HCT116 (cell line): ENCODE results near the gene CAPG. TPM values are rescaled to one million over a fixed set of nuclear protein-coding genes. Genes with fewer than 3 reads are reported as not detected.

Source experiments
- ATAC-seq: fragments of 200-7000 bp; cut with Tn5 transposase; 2 replicates; pipeline ENCODE4 v1.9.1; 2020; ENCODE audit warnings: mild to moderate bottlenecking, moderate library complexity
- BruUV-seq: library from RNA; stranded (reverse); fragments of 400-500 nt; replicated peaks from 2 replicates; lab custom pipeline; 2021; lab: Mats Ljungman, UMichigan
- CTCF ChIA-PET: fragments of 300-600 bp; sonication (Branson Sonifier 250); formaldehyde crosslinking; loops from one replicate; lab custom pipeline; 2021; ENCODE audit warnings: antibody characterized with exemption; lab: Charles Lee
- POLR2A ChIA-PET: fragments of 300-600, 350-600 bp; sonication (Branson Sonifier 250); formaldehyde crosslinking; loops from one replicate; lab custom pipeline; 2021; ENCODE audit warnings: antibody characterized with exemption; lab: Charles Lee
- RAD21 ChIA-PET, 2 experiments: fragments of 300-600 bp; sonication (Branson Sonifier 250); formaldehyde crosslinking; loops; one replicate each; lab custom pipeline; 2023; ENCODE audit warnings: low total read pairs in 2 of 2; ENCODE audit not compliant: uncharacterized antibody in 2 of 2, unreplicated experiment in 2 of 2, low non-redundant PET in 1 of 2; lab: Charles Lee
- DNase-seq: peaks from one replicate; pipeline ENCODE4 v3.0.0-alpha.2; 2010; ENCODE audit warnings: low read depth, low spot score
- H2AFZ ChIP-seq: fragments of 200-600 bp; shearing (Covaris generic), sonication (generic); 2 replicates; pipeline ENCODE4 v1.6.1; 2017; ENCODE audit warnings: low read depth, mixed run types, mixed read lengths, antibody characterized with exemption, low read length; ENCODE audit not compliant: poor library complexity, severe bottlenecking
- H3K27ac ChIP-seq: 2 replicates; pipeline ENCODE4 v1.5.1; 2012; ENCODE audit warnings: low read depth, low read length
- H3K27me3 ChIP-seq: fragments of 200-600 bp; sonication (generic); 2 replicates; pipeline ENCODE4 v1.6.1; 2016; ENCODE audit warnings: mixed run types, low read length, mixed read lengths; ENCODE audit not compliant: insufficient read depth
- H3K36me3 ChIP-seq, 2 experiments: fragments of 200-500 bp in 1 of 2; fragments of 200-600 bp in 1 of 2; sonication (Bioruptor generic) in 1 of 2; sonication (generic) in 1 of 2; 2 replicates each; pipeline versions ENCODE4 v1.5.1 to v1.6.1; 2014 to 2016; ENCODE audit warnings: low read length in 2 of 2, inconsistent platforms in 1 of 2, mixed read lengths in 1 of 2, mixed run types in 1 of 2; ENCODE audit not compliant: insufficient read depth in 2 of 2, control insufficient read depth in 1 of 2
- H3K4me1 ChIP-seq, 2 experiments: fragments of 200-600 bp in 1 of 2; sonication (generic) in 1 of 2; 2 replicates each; pipeline versions ENCODE4 v1.5.1 to v1.6.1; 2012 to 2017; ENCODE audit warnings: low read length in 2 of 2, inconsistent platforms in 1 of 2, mild to moderate bottlenecking in 1 of 2, mixed read lengths in 1 of 2, mixed run types in 1 of 2, moderate library complexity in 1 of 2; ENCODE audit not compliant: insufficient read depth in 2 of 2, control insufficient read depth in 1 of 2
- H3K4me2 ChIP-seq: fragments of 200-600 bp; sonication (generic); 2 replicates; pipeline ENCODE4 v1.6.1; 2017; ENCODE audit warnings: mixed run types, low read length, mixed read lengths
- H3K4me3 ChIP-seq, 2 experiments: fragments of 200-600 bp in 1 of 2; sonication (generic) in 1 of 2; replicated peaks in 1 of 2; 2 replicates each; pipeline ENCODE4 v1.5.1; 2011 to 2016; ENCODE audit warnings: low read length in 2 of 2, control low read depth in 1 of 2, low read depth in 1 of 2, mild to moderate bottlenecking in 1 of 2, mixed read lengths in 1 of 2, mixed run types in 1 of 2
- H3K79me2 ChIP-seq: fragments of 200-600 bp; sonication (generic); 2 replicates; pipeline ENCODE4 v1.6.1; 2017; ENCODE audit warnings: mild to moderate bottlenecking, mixed run types, low read length, moderate library complexity, mixed read lengths; ENCODE audit not compliant: insufficient read depth
- H3K9ac ChIP-seq: fragments of 200-600 bp; sonication (generic); 2 replicates; pipeline ENCODE4 v1.6.1; 2016; ENCODE audit warnings: low read length, mixed read lengths
- H3K9me2 ChIP-seq: fragments of 200-600 bp; sonication (generic), shearing (Covaris generic); 2 replicates; pipeline ENCODE4 v1.6.1; 2017; ENCODE audit warnings: mixed run types, mild to moderate bottlenecking, moderate library complexity; ENCODE audit not compliant: insufficient read depth
- H3K9me3 ChIP-seq, 2 experiments: fragments of 200-500 bp in 1 of 2; fragments of 200-600 bp in 1 of 2; sonication (Bioruptor generic) in 1 of 2; sonication (generic) in 1 of 2; 2 replicates each; pipeline ENCODE4 v1.6.1; 2014 to 2017; ENCODE audit warnings: low read length in 2 of 2, mixed read lengths in 2 of 2, inconsistent platforms in 1 of 2, low read depth in 1 of 2, mild to moderate bottlenecking in 1 of 2, mixed run types in 1 of 2, moderate library complexity in 1 of 2; ENCODE audit not compliant: control insufficient read depth in 1 of 2, insufficient read depth in 1 of 2
- H4K20me1 ChIP-seq: fragments of 200-600 bp; sonication (generic), shearing (Covaris generic); 2 replicates; pipeline ENCODE4 v1.6.1; 2017; ENCODE audit warnings: mixed run types, mild to moderate bottlenecking, moderate library complexity; ENCODE audit not compliant: insufficient read depth
- EGR1 ChIP-seq: IDR thresholded peaks from 2 replicates; pipeline ENCODE4 v1.6.1; 2012; ENCODE audit warnings: low read depth
- EZH2 ChIP-seq: fragments of 200-600 bp; sonication (generic); IDR thresholded peaks from 2 replicates; pipeline ENCODE4 v1.6.1; 2017; ENCODE audit warnings: antibody characterized with exemption, mixed run types
- EZH2phosphoT487 ChIP-seq: fragments of 200-600 bp; IDR thresholded peaks from 2 replicates; pipeline ENCODE4 v1.6.1; 2018; ENCODE audit warnings: antibody characterized with exemption, borderline replicate concordance
- POLR2AphosphoS5 ChIP-seq: IDR thresholded peaks from 2 replicates; pipeline ENCODE4 v1.6.1; 2011; ENCODE audit warnings: mild to moderate bottlenecking, low read depth, low read length, moderate library complexity
- SIN3A ChIP-seq: IDR thresholded peaks from 2 replicates; pipeline ENCODE4 v1.6.1; 2012; ENCODE audit warnings: low read depth
- SP1 ChIP-seq: IDR thresholded peaks from 2 replicates; pipeline ENCODE4 v1.6.1; 2012; ENCODE audit warnings: low read depth
- SRF ChIP-seq: IDR thresholded peaks from 2 replicates; pipeline ENCODE4 v1.6.1; 2012; ENCODE audit warnings: low read depth
- TCF7L2 ChIP-seq: IDR thresholded peaks from 2 replicates; pipeline ENCODE4 v1.7.0; 2011; ENCODE audit warnings: borderline replicate concordance, inconsistent platforms; ENCODE audit not compliant: insufficient read depth, insufficient read length; ENCODE audit errors: extremely low read depth
- ZNF274 ChIP-seq: fragments of 200-500 bp; sonication (Bioruptor generic); IDR thresholded peaks from 2 replicates; pipeline ENCODE4 v1.6.1; 2014; ENCODE audit warnings: mild to moderate bottlenecking, low read depth, low read length, inconsistent platforms
- intact Hi-C: fragments of 100-400 bp; cut with micrococcal nuclease; formaldehyde crosslinking; loops from 2 replicates; pipeline ENCODE4 v1.10.0; 2022
- total RNA-seq: library from RNA; stranded (reverse); gene quantifications from one replicate; pipeline ENCODE4 v1.2.1, GENCODE V29; 2021; ENCODE audit not compliant: unreplicated experiment
- TF ChIP-seq, protein P1 (sequence below): IDR thresholded peaks from 2 replicates; pipeline ENCODE4 v1.6.1; 2012; ENCODE audit warnings: low read depth

Gene CAPG
- total RNA-seq, 1 experiment from 2014 or later, result 223 TPM

DNA sequence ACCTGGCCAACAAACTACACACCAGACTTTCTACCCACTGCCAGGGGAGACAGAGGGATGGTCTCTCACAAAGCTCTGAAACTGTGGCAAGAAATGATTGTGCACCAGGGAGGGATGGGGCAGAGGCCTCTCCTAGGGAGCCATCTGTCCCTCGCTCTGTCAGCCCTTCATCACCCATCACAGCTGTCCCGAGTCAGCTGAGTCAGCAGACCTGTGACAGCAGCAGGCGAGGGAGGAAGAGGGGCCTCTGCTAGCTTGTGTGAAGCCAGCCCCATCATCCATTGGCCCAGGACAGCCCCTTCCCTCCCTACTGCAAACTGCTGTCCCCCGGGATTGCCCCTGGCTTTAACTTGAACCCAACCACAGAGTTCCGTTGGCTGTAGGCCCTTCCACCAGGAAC, 13.4 kb upstream of the CAPG start:
- no peak for DNase-seq
- H3K9me3 ChIP-seq, result no peaks in the 10 kb centered on the region
- H3K9me2 ChIP-seq, result no peaks in the 10 kb centered on the region
- CTCF ChIA-PET, result no interaction called here
- RAD21 ChIA-PET, result no interaction called here
- H3K4me2 ChIP-seq, result no peak overlapping the region
- H3K27ac ChIP-seq, result no peak overlapping the region
- no peak overlapping the region for H3K4me3 ChIP-seq
- H3K9ac ChIP-seq, result no peak overlapping the region
- H3K36me3 ChIP-seq, result no peaks in the 10 kb centered on the region
- no peak overlapping the region for H2AFZ ChIP-seq
- H3K4me1 ChIP-seq, result peaks cover 26 to 33% of the 10 kb centered on the region in 2 experiments; a peak in 3 of 4 replicates
- BruUV-seq, result no TSS peak
- no peaks in the 10 kb centered on the region for H3K27me3 ChIP-seq
- no peaks in the 10 kb centered on the region for H3K79me2 ChIP-seq
- H4K20me1 ChIP-seq, result no peaks in the 10 kb centered on the region
- POLR2A ChIA-PET, result interaction anchor here (15.9 kb wide), 1 partner anchor 122 kb away, joined by 236 read pairs; the partner anchor contains the start of gene MAT2A
- intact Hi-C loops, result no loop called here
- ATAC-seq, result no peak
- TF ChIP-seq EZH2phosphoT487, result no peak
- no peak for TF ChIP-seq SRF
- no peak for TF ChIP-seq TCF7L2
- no peak for TF ChIP-seq ZNF274
- TF ChIP-seq EZH2, result no peak
- no peak for TF ChIP-seq SIN3A
- TF ChIP-seq, protein P1, sequence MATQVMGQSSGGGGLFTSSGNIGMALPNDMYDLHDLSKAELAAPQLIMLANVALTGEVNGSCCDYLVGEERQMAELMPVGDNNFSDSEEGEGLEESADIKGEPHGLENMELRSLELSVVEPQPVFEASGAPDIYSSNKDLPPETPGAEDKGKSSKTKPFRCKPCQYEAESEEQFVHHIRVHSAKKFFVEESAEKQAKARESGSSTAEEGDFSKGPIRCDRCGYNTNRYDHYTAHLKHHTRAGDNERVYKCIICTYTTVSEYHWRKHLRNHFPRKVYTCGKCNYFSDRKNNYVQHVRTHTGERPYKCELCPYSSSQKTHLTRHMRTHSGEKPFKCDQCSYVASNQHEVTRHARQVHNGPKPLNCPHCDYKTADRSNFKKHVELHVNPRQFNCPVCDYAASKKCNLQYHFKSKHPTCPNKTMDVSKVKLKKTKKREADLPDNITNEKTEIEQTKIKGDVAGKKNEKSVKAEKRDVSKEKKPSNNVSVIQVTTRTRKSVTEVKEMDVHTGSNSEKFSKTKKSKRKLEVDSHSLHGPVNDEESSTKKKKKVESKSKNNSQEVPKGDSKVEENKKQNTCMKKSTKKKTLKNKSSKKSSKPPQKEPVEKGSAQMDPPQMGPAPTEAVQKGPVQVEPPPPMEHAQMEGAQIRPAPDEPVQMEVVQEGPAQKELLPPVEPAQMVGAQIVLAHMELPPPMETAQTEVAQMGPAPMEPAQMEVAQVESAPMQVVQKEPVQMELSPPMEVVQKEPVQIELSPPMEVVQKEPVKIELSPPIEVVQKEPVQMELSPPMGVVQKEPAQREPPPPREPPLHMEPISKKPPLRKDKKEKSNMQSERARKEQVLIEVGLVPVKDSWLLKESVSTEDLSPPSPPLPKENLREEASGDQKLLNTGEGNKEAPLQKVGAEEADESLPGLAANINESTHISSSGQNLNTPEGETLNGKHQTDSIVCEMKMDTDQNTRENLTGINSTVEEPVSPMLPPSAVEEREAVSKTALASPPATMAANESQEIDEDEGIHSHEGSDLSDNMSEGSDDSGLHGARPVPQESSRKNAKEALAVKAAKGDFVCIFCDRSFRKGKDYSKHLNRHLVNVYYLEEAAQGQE, result no peak
- no peak for TF ChIP-seq EGR1
- no peak for TF ChIP-seq POLR2AphosphoS5
- no peak for TF ChIP-seq SP1
